ENCODE data around the gene P2RY8.
"Not testable (repeated sequence)": the region's sequence is repeated elsewhere in the genome, so short reads cannot be mapped to it uniquely, and the experiment has no call there.

The P2RY8 gene

GRCh38 chrX:1444561-1445500 is 92.2 kb downstream of the P2RY8 start:
- no peak for DNase-seq (ENCODE audit: low spot score)

GRCh38 chrX:1443496-1444075 is 93.4 kb downstream of the P2RY8 start:
- DNase-seq (ENCODE audit: low spot score): no peak

- no peak for DNase-seq (ENCODE audit: low spot score)
Observed at GRCh38 chrX:1442724-1443367, 94.1 kb downstream of the P2RY8 start.

GRCh38 chrX:1442016-1442665 is 94.8 kb downstream of the P2RY8 start:
- DNase-seq (ENCODE audit: low spot score): no peak

- DNase-seq (ENCODE audit: low spot score): no peak
Observed at GRCh38 chrX:1440506-1440905, 96.5 kb downstream of the P2RY8 start.

- DNase-seq (ENCODE audit: low spot score): no peak
Observed at GRCh38 chrX:1435241-1435895, 101.6 kb downstream of the P2RY8 start.

- no peak for DNase-seq (ENCODE audit: low spot score)
Observed at GRCh38 chrX:1434871-1435240, 102.1 kb downstream of the P2RY8 start.

GRCh38 chrX:1433646-1434357 is 103.2 kb downstream of the P2RY8 start:
- DNase-seq (ENCODE audit: low spot score): no peak

- DNase-seq (ENCODE audit: low spot score): no peak
Observed at GRCh38 chrX:1430451-1430850, 106.5 kb downstream of the P2RY8 start.

- no peak for DNase-seq (ENCODE audit: low spot score)
Observed at GRCh38 chrX:1427756-1428155, 109.2 kb downstream of the P2RY8 start.

GRCh38 chrX:1426321-1426720 is 110.7 kb downstream of the P2RY8 start:
- DNase-seq (ENCODE audit: low spot score): not testable (repeated sequence)

- no peak for DNase-seq (ENCODE audit: low spot score)
Observed at GRCh38 chrX:1425381-1425780, 111.6 kb downstream of the P2RY8 start.

GRCh38 chrX:1424147-1424851 is 112.7 kb downstream of the P2RY8 start:
- DNase-seq (ENCODE audit: low spot score): no peak

GRCh38 chrX:1423215-1423614 is 113.8 kb downstream of the P2RY8 start:
- no peak for DNase-seq (ENCODE audit: low spot score)

GRCh38 chrX:1422135-1422465 is 114.9 kb downstream of the P2RY8 start:
- no peak for DNase-seq (ENCODE audit: low spot score)

GRCh38 chrX:1421433-1422134 is 115.4 kb downstream of the P2RY8 start:
- no peak for DNase-seq (ENCODE audit: low spot score)

GRCh38 chrX:1420371-1420770 is 116.6 kb downstream of the P2RY8 start:
- DNase-seq (ENCODE audit: low spot score): no peak

GRCh38 chrX:1419545-1420355 is 117.2 kb downstream of the P2RY8 start:
- DNase-seq (ENCODE audit: low spot score): no peak

- no peak for DNase-seq (ENCODE audit: low spot score)
Observed at GRCh38 chrX:1418901-1419544, 118.0 kb downstream of the P2RY8 start.
